GM18867 (cell line): Measurements from ENCODE around the gene TNIP1.

Experiments
- ATAC-seq: cut with Tn5 transposase; IDR thresholded peaks from one replicate; pipeline ENCODE4 v1.9.1; 2021; ENCODE audit warnings: mild to moderate bottlenecking, moderate library complexity; ENCODE audit not compliant: unreplicated experiment

The TNIP1 gene

GRCh38 chr5:151084363-151084762 is 3.5 kb upstream of the TNIP1 start:
- ATAC-seq, result no peak

GRCh38 chr5:151083081-151083676 is 2.3 kb upstream of the TNIP1 start:
- ATAC-seq, result no peak

GRCh38 chr5:151082282-151082902 is 1.6 kb upstream of the TNIP1 start:
- ATAC-seq, result no peak

GRCh38 chr5:151081431-151082281 is 822 bp upstream of the TNIP1 start:
- ATAC-seq, result no peak

- ATAC-seq, result no peak
Measured at GRCh38 chr5:151079838-151080612, 809 bp downstream of the TNIP1 start.

GRCh38 chr5:151078490-151079262 is 2.2 kb downstream of the TNIP1 start:
- peak; percentile 48 for ATAC-seq

GRCh38 chr5:151077967-151078366 is 2.9 kb downstream of the TNIP1 start:
- no peak for ATAC-seq

GRCh38 chr5:151077419-151077818 is 3.4 kb downstream of the TNIP1 start:
- ATAC-seq, result no peak

- no peak for ATAC-seq
Measured at GRCh38 chr5:151076616-151077015, 4.2 kb downstream of the TNIP1 start.

- ATAC-seq, result no peak
Measured at GRCh38 chr5:151075698-151076331, 5.0 kb downstream of the TNIP1 start.

GRCh38 chr5:151074557-151074956 is 6.3 kb downstream of the TNIP1 start:
- ATAC-seq, result no peak

GRCh38 chr5:151073280-151073679 is 7.6 kb downstream of the TNIP1 start:
- ATAC-seq, result no peak

- no peak for ATAC-seq
Measured at GRCh38 chr5:151072630-151073025, 8.2 kb downstream of the TNIP1 start.

- no peak for ATAC-seq
Measured at GRCh38 chr5:151071848-151072629, 8.8 kb downstream of the TNIP1 start.

- ATAC-seq, result no peak
Measured at GRCh38 chr5:151071021-151071420, 9.8 kb downstream of the TNIP1 start.

GRCh38 chr5:151070449-151070848 is 10.4 kb downstream of the TNIP1 start:
- ATAC-seq, result no peak

GRCh38 chr5:151068433-151069197 is 12.2 kb downstream of the TNIP1 start:
- peak; percentile 65 for ATAC-seq

GRCh38 chr5:151067632-151068432 is 13.0 kb downstream of the TNIP1 start:
- no peak for ATAC-seq
